Stimulated activated CD4-positive, alpha-beta T cell treated with anti-CD3 and anti-CD28 coated beads, TNF-alpha, amount 100 ng/mL, for 4 hours (primary cell): Measurements from ENCODE around the gene PKP3.
"Not testable (repeated sequence)": the region's sequence is repeated elsewhere in the genome, so short reads cannot be mapped to it uniquely, and the experiment has no call there.

Source experiments
- DNase-seq, 3 experiments: peaks; one replicate each; pipeline ENCODE4 v3.0.0-alpha.2; 2020; ENCODE audit warnings: low read depth in 3 of 3

The PKP3 gene

DNA sequence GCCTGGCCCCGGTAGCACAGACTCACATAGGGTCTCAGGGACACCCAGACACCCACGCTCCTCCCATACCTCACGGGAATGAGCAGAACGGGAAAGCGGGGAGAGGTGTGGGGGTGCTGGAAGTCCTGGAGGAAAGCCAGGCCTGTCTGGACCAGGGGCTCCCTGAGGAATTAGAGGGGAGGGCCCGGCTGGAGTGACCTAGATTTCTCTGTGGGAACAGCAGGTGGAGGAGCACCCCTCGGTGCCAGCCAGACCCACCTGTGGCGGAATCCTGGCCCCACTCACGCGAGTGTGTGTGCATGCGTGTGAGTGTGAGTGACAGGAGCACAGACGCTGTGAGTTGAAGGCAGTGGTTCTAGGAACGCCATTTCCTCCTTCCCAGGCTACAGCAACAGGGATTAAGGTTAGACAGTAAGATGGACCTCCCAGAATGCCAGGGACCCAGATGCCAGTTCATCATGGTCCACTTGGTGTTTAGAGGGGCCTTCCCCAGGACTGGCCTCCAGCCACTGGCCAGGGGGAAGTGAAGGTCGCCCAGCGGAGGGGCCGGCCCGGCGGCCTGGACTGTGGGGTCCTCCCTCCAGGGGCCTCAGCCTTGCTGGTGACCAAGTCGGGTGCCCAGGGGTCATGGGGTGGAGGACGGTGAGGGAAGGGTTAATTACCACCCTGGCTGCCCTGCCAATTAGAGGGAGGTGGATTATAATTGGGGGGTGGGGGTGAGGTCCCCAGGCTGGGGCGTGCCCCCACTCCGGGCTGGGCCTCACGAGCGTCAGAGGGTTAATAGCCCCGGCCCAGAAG, 1.0 kb downstream of the PKP3 start:
- no peak for DNase-seq

GRCh38 chr11:395866-396265, 1.9 kb downstream of the PKP3 start:
- DNase-seq, result no peak

- no peak for DNase-seq
Measured at GRCh38 chr11:396511-396947, 2.5 kb downstream of the PKP3 start.

DNA sequence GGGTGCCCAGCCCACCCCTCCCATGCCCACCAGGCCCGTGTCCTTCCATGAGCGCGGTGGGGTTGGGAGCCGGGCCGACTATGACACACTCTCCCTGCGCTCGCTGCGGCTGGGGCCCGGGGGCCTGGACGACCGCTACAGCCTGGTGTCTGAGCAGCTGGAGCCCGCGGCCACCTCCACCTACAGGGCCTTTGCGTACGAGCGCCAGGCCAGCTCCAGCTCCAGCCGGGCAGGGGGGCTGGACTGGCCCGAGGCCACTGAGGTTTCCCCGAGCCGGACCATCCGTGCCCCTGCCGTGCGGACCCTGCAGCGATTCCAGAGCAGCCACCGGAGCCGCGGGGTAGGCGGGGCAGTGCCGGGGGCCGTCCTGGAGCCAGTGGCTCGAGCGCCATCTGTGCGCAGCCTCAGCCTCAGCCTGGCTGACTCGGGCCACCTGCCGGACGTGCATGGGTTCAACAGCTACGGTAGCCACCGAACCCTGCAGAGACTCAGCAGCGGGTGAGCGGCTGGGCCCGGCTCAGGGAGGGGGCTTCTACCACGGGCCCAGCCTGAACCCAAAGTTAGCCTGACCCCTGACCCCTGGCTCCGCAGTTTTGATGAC, 3.0 kb downstream of the PKP3 start:
- DNase-seq, result no peak

DNA sequence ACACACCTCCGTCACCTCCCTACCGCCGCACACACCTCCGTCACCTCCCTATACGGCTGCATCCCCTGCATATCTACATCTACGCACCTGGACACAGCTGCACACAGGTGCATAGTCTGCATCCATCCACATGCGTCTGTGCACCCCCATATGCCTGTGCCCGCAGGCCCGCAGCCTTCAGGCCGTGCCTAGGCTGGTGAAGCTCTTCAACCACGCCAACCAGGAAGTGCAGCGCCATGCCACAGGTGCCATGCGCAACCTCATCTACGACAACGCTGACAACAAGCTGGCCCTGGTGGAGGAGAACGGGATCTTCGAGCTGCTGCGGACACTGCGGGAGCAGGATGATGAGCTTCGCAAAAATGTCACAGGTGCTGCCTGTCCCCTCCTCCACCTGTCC, 4.8 kb downstream of the PKP3 start:
- no peak for DNase-seq

DNA sequence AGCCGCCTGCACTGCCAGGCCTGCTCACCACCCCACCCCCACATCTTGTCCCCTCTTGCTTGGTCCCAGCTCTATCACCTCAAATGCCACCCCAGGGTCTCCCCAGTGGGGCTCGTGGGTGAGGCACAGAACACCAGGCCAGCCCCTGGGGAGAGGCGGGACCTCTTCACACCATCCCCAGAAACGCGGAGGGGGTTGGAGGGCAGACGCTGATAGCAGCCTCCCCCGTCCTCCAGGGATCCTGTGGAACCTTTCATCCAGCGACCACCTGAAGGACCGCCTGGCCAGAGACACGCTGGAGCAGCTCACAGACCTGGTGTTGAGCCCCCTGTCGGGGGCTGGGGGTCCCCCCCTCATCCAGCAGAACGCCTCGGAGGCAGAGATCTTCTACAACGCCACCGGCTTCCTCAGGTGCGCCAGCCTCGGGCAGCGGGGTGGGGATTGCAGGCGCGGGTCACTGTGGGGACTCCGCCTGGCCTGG, 5.8 kb downstream of the PKP3 start:
- DNase-seq, result no peak

GRCh38 chr11:400241-400689, 6.3 kb downstream of the PKP3 start:
- DNase-seq, result no peak

DNA sequence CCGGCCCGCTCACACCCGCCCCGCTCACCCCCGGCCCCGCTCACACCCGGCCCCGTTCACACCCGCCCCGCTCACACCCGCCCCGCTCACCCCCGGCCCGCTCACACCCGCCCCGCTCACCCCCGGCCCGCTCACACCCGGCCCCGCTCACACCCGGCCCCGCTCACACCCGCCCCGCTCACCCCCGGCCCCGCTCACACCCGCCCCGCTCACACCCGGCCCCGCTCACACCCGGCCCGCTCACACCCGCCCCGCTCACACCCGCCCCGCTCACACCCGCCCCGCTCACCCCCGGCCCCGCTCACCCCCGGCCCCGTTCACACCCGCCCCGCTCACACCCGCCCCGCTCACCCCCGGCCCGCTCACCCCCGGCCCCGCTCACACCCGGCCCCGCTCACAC, 7.2 kb downstream of the PKP3 start:
- not testable (repeated sequence) for DNase-seq

GRCh38 chr11:403021-403760, 9.2 kb downstream of the PKP3 start:
- no peak for DNase-seq

GRCh38 chr11:403761-404431, 9.9 kb downstream of the PKP3 start:
- DNase-seq, result no peak

GRCh38 chr11:404551-405264, 10.7 kb downstream of the PKP3 start:
- no peak for DNase-seq

DNA sequence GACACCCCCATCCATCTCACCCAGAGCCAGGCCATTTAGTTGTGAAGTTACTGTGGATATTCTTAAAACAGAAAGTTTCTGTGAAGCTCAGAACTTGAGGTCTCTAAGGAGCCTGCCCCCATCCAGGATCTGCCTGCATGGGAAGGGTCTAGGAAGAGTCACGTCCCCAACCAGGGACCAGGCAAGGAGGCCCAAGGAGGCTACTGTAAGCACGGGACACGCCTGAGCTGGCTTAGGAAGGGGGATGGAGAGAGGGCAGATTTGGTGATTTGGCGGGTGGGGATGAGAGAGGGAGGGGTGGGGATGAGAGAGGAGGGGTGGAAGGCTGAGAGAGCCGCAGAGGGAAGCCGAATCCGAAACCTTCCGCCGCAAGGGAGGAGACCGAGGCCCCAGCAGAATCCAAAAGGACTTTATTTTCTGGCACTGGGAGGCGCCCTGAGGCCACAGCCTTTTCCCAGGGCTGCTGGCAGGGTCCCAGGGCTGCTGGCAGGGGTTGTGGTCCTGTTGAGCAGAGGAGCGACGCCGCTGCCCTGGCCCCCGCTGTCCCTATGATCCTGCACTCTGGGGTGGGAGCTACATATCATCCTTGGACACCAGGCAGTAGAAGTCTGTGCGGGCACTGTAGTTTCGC, 11.4 kb downstream of the PKP3 start:
- no peak for DNase-seq

- no peak for DNase-seq
Measured at GRCh38 chr11:405954-406795, 12.2 kb downstream of the PKP3 start.

DNA sequence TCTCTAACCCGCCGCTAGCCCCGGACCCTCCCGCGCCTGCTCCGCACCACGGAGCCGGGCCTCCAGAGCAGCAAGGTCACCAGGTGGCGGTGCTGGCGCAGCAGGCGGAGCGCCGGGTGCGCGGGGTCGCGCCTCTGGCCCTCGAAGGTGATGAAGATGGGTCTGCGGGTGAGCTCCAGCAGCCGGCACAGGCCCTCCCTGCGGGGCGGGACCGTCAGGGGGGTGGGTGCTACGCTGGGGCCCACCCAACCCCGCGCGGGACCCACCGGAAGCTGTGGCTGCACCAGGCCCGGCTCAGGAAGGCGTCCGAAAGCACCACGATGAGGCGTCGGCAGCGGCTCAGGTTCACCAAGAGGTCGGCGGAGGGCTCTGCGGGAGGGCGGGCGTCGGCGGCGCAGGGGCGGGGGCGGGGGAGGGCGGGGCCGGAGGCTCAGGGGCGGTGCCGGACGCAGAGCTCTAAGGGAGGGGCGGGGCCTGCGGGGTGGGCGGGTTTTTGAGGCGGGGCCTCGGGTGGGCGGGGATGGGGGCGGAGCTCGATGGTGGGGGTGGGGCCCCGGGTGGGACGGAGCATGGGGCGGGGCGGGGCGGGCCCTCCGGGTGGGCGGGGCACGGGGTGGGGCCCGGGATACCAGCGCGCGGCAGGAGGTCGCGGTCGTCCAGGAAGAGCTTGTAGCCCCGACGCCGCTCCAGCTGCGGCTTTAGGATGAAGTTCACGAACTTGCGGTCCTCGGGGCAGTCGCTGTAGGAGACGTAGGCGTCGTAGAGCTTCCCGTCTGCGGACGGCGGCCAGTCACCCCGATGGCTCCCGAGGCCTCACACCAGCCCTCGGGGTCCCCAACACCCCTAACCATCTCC, 13.0 kb downstream of the PKP3 start:
- peak; percentile 75 to 80 (median 76) for DNase-seq

DNA sequence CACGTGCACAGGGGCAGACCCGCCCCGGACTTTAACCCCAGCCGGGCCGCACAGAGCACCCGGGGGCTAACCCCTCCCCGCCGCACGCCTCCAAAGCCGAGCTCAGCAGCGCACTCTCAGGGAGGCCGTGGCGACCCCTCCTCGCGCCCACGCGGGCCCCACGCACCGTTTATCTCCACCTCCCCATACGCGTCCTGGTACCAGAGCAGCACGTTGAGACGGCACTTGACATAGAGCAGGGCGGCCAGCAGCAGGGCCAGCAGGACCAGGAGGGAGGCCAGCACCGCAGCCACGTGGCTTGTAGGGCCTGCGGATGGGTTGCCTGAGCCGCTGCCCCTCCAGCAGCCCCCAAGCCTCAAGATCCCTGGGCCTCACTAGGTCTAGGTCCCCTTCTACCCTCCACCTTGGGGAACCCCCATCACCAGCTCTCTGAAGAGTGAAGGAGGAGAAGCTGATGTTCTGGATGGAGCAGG, 13.7 kb downstream of the PKP3 start:
- no peak for DNase-seq

- DNase-seq, result no peak
Measured at GRCh38 chr11:408154-409007, 14.4 kb downstream of the PKP3 start.

DNA sequence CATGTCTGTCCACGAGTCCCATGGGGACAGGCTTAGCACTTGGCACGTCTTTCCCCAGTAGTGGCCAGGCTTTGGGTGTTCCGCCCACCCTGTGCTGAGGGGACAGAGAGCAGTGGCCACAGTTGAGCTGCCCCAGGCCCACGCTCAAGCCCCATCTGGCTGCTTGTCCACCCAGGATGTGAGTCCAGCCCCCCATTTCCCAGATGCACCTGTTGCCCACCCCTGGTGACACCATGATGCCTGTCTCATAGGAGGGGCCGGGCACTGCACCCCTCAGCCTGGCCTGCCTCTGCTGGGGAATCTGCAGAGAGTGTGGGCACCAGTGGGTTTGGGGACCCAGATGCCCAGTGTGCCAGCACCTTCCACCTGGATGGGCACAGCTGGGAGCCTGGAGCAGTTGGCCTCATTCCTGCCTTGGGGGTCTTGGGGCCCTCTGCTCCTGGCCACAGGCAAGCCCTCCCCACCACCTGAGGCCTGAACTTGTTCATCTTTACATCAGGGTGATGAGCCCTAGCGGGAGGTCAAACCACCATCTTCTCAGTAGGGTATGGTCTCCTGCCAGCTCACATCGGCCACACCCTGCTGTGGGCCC, 15.1 kb downstream of the PKP3 start:
- no peak for DNase-seq
